ENCODE data around the gene NFXL1.

- TF ChIP-seq YY1 (IDR thresholded peaks at IDR 0.05; ENCODE audit: insufficient read depth, insufficient read length) = no peak
- TF ChIP-seq ZNF274 (IDR thresholded peaks at IDR 0.05; ENCODE audit: low read depth, low read length) = no peak
- TF ChIP-seq SUZ12 (IDR thresholded peaks at IDR 0.05; ENCODE audit: extremely low read depth, insufficient read depth, insufficient read length) = no peak
Measured at GRCh38 chr4:47842985-47843384, 71.4 kb downstream of the NFXL1 start.

Measured in NT2/D1 (cell line).